HEK293 (cell line): ENCODE results near the gene FAM76A.

Source experiments
- KLF16 ChIP-seq: fragments of 450-650 bp; formaldehyde crosslinking; IDR thresholded peaks from 2 replicates; pipeline ENCODE4 v1.5.1; 2017; ENCODE audit warnings: missing biosample characterization, missing genetic modification characterization
- ZNF416 ChIP-seq: fragments of 450-650 bp; formaldehyde crosslinking; IDR thresholded peaks from 2 replicates; pipeline ENCODE4 v1.5.1; 2016; ENCODE audit warnings: missing biosample characterization, missing genetic modification characterization
- ZNF768 ChIP-seq: fragments of 450-650 bp; formaldehyde crosslinking; IDR thresholded peaks from 2 replicates; pipeline ENCODE4 v1.5.1; 2018; ENCODE audit warnings: missing biosample characterization, mild to moderate bottlenecking, missing genetic modification characterization
- TF ChIP-seq, protein P1 (sequence below): fragments of 450-650 bp; formaldehyde crosslinking; IDR thresholded peaks from 2 replicates; pipeline ENCODE4 v1.5.1; 2016; ENCODE audit warnings: missing biosample characterization, missing genetic modification characterization, low read depth
- TF ChIP-seq, protein P2 (sequence below): fragments of 450-650 bp; formaldehyde crosslinking; IDR thresholded peaks from 2 replicates; pipeline ENCODE4 v1.5.1; 2016; ENCODE audit warnings: missing biosample characterization, missing genetic modification characterization
- TF ChIP-seq, protein P3 (sequence below): fragments of 450-650 bp; formaldehyde crosslinking; IDR thresholded peaks from 2 replicates; pipeline ENCODE4 v1.5.1; 2016; ENCODE audit warnings: missing biosample characterization, missing genetic modification characterization
- TF ChIP-seq, protein P4 (sequence below): fragments of 450-650 bp; formaldehyde crosslinking; IDR thresholded peaks from 2 replicates; pipeline ENCODE4 v1.5.1; 2016; ENCODE audit warnings: missing biosample characterization, missing genetic modification characterization
- TF ChIP-seq, protein P5 (sequence below): sonication (generic); formaldehyde crosslinking; IDR thresholded peaks from 2 replicates; pipeline ENCODE4 v1.8.1; 2022; ENCODE audit warnings: mild to moderate bottlenecking, moderate library complexity, missing genetic modification reagents

DNA sequence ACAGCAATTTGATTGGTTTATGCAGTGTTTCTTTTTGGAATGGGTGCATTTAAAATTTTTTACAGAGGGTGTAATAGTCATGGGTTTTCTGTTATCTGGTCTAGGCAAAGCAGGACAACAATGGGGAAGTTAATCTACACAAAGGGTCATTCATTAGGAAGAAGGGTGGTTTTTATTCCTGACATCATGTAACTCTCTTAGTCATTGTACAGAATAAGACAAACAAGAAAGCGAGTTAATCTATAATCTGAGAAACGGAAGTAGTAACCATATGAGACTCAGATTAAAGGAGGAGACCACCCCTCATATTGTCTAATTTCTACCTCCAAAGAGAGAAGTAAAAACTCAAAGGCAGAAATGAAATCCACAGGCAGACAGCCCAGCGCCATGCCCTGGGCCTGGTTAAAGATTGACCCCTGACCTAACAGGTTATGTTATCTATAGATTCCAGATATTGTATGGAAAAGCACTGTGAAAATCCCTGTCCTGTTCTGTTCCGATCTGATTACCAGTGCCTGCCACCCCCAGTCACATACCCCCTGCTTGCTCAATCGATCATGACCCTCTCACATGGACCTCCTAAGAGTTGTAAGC is 43.3 kb upstream of the FAM76A start:
- TF ChIP-seq, protein P1, sequence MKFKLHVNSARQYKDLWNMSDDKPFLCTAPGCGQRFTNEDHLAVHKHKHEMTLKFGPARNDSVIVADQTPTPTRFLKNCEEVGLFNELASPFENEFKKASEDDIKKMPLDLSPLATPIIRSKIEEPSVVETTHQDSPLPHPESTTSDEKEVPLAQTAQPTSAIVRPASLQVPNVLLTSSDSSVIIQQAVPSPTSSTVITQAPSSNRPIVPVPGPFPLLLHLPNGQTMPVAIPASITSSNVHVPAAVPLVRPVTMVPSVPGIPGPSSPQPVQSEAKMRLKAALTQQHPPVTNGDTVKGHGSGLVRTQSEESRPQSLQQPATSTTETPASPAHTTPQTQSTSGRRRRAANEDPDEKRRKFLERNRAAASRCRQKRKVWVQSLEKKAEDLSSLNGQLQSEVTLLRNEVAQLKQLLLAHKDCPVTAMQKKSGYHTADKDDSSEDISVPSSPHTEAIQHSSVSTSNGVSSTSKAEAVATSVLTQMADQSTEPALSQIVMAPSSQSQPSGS (tag by site-specific recombination): no peak
- TF ChIP-seq, protein P2, sequence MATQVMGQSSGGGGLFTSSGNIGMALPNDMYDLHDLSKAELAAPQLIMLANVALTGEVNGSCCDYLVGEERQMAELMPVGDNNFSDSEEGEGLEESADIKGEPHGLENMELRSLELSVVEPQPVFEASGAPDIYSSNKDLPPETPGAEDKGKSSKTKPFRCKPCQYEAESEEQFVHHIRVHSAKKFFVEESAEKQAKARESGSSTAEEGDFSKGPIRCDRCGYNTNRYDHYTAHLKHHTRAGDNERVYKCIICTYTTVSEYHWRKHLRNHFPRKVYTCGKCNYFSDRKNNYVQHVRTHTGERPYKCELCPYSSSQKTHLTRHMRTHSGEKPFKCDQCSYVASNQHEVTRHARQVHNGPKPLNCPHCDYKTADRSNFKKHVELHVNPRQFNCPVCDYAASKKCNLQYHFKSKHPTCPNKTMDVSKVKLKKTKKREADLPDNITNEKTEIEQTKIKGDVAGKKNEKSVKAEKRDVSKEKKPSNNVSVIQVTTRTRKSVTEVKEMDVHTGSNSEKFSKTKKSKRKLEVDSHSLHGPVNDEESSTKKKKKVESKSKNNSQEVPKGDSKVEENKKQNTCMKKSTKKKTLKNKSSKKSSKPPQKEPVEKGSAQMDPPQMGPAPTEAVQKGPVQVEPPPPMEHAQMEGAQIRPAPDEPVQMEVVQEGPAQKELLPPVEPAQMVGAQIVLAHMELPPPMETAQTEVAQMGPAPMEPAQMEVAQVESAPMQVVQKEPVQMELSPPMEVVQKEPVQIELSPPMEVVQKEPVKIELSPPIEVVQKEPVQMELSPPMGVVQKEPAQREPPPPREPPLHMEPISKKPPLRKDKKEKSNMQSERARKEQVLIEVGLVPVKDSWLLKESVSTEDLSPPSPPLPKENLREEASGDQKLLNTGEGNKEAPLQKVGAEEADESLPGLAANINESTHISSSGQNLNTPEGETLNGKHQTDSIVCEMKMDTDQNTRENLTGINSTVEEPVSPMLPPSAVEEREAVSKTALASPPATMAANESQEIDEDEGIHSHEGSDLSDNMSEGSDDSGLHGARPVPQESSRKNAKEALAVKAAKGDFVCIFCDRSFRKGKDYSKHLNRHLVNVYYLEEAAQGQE (tag by site-specific recombination): no peak
- TF ChIP-seq, protein P3, sequence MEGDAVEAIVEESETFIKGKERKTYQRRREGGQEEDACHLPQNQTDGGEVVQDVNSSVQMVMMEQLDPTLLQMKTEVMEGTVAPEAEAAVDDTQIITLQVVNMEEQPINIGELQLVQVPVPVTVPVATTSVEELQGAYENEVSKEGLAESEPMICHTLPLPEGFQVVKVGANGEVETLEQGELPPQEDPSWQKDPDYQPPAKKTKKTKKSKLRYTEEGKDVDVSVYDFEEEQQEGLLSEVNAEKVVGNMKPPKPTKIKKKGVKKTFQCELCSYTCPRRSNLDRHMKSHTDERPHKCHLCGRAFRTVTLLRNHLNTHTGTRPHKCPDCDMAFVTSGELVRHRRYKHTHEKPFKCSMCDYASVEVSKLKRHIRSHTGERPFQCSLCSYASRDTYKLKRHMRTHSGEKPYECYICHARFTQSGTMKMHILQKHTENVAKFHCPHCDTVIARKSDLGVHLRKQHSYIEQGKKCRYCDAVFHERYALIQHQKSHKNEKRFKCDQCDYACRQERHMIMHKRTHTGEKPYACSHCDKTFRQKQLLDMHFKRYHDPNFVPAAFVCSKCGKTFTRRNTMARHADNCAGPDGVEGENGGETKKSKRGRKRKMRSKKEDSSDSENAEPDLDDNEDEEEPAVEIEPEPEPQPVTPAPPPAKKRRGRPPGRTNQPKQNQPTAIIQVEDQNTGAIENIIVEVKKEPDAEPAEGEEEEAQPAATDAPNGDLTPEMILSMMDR (tag by site-specific recombination): no peak
- TF ChIP-seq, protein P4, sequence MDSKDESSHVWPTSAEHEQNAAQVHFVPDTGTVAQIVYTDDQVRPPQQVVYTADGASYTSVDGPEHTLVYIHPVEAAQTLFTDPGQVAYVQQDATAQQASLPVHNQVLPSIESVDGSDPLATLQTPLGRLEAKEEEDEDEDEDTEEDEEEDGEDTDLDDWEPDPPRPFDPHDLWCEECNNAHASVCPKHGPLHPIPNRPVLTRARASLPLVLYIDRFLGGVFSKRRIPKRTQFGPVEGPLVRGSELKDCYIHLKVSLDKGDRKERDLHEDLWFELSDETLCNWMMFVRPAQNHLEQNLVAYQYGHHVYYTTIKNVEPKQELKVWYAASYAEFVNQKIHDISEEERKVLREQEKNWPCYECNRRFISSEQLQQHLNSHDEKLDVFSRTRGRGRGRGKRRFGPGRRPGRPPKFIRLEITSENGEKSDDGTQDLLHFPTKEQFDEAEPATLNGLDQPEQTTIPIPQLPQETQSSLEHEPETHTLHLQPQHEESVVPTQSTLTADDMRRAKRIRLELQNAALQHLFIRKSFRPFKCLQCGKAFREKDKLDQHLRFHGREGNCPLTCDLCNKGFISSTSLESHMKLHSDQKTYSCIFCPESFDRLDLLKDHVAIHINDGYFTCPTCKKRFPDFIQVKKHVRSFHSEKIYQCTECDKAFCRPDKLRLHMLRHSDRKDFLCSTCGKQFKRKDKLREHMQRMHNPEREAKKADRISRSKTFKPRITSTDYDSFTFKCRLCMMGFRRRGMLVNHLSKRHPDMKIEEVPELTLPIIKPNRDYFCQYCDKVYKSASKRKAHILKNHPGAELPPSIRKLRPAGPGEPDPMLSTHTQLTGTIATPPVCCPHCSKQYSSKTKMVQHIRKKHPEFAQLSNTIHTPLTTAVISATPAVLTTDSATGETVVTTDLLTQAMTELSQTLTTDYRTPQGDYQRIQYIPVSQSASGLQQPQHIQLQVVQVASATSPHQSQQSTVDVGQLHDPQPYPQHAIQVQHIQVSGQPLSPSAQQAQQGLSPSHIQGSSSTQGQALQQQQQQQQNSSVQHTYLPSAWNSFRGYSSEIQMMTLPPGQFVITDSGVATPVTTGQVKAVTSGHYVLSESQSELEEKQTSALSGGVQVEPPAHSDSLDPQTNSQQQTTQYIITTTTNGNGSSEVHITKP (tag by site-specific recombination): no peak
- TF ChIP-seq ZNF768 (tag by site-specific recombination) (no peak), ZNF416 (tag by site-specific recombination) (no peak), KLF16 (tag by site-specific recombination) (no peak)
- TF ChIP-seq, protein P5, sequence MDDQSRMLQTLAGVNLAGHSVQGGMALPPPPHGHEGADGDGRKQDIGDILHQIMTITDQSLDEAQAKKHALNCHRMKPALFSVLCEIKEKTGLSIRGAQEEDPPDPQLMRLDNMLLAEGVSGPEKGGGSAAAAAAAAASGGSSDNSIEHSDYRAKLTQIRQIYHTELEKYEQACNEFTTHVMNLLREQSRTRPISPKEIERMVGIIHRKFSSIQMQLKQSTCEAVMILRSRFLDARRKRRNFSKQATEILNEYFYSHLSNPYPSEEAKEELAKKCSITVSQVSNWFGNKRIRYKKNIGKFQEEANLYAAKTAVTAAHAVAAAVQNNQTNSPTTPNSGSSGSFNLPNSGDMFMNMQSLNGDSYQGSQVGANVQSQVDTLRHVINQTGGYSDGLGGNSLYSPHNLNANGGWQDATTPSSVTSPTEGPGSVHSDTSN: no peak
